Activated T-helper 2 cell treated with anti-CD3 and anti-CD28 coated beads, Interferon-gamma antibody, Interleukin-2, Interleukin-4, amounts not matched to agents 10 μg/mL and 5 μg/mL and 100 μg/mL, durations not matched to agents 14 hours and 24 hours and 36 hours (primary cell): ENCODE measurements around the gene SLC48A1. TPM values are rescaled to one million over a fixed set of nuclear protein-coding genes. Genes with fewer than 3 reads are reported as not detected.

Experiments used
- DNase-seq: peaks from one replicate; pipeline ENCODE4 v3.0.0; 2021; ENCODE audit warnings: low spot score
- H3K27ac Mint-ChIP-seq: one replicate; pipeline ENCODE4 v1.8.0; 2021; ENCODE audit warnings: mixed read lengths
- H3K27me3 Mint-ChIP-seq: one replicate; pipeline ENCODE4 v1.8.0; 2021; ENCODE audit warnings: low read depth, mixed read lengths
- H3K36me3 Mint-ChIP-seq: one replicate; pipeline ENCODE4 v1.8.0; 2021; ENCODE audit warnings: low read depth, mixed read lengths
- H3K4me1 Mint-ChIP-seq: one replicate; pipeline ENCODE4 v1.8.0; 2021; ENCODE audit warnings: low read depth, mixed read lengths
- H3K4me3 Mint-ChIP-seq: one replicate; pipeline ENCODE4 v1.8.0; 2021; ENCODE audit warnings: low read depth, mild to moderate bottlenecking, moderate library complexity, mixed read lengths
- H3K9me3 Mint-ChIP-seq: one replicate; pipeline ENCODE4 v1.8.0; 2021; ENCODE audit warnings: mixed read lengths
- intact Hi-C: fragments of 100-400 bp; cut with micrococcal nuclease; formaldehyde crosslinking; loops from one replicate; pipeline ENCODE4 v1.15.1; 2023
- total RNA-seq: library from RNA; stranded (reverse); gene quantifications from 2 replicates; pipeline ENCODE4 v1.2.3, GENCODE V29; 2022

SLC48A1 gene
- total RNA-seq, 1 donor from 2014 or later: 7.4 TPM

DNA sequence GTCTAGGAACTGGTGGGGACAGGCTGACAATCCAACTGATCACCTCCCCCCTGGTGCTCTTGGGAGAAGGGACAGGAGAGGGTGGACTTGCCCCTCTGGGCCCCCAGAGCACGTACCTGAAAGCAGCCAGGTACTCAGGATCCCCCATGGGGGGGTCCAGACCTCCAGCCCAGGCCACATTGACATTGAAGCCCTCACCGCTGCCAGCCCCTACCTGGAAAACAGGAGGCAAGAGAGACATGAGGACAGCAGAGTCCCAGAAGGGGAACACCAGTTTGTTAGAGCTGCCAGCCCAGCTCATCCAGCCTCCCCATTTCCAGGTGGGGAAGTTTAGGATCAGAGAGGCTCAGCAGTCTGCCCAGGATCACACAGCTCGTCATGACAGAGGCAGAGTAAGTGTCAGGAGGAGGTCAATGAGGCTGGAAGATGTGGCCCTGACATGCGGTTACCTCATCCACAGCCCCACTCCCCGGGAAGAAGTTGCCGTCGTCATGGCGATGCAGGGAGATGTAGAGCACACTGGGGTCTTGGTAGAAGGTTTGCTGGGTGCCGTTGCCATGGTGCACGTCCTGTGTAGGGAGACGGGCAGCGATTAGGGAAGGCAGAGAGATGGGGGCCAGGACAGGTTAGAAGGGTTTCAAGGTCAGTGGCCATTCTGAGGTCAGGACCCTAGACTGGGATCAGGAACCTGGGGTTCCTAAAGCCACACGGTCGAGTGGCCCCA is 14.7 kb downstream of the SLC48A1 start:
- Mint-ChIP-seq H3K9me3 (no peaks in the 10 kb centered on the region), H3K4me3 (no peak overlapping the region), H3K36me3 (peaks cover 91% of the 10 kb centered on the region), H3K4me1 (peaks cover 6% of the 10 kb centered on the region), H3K27me3 (no peaks in the 10 kb centered on the region), H3K27ac (peak overlapping the region; percentile 33)
- no peak for DNase-seq
- intact Hi-C loops: no loop called here

DNA sequence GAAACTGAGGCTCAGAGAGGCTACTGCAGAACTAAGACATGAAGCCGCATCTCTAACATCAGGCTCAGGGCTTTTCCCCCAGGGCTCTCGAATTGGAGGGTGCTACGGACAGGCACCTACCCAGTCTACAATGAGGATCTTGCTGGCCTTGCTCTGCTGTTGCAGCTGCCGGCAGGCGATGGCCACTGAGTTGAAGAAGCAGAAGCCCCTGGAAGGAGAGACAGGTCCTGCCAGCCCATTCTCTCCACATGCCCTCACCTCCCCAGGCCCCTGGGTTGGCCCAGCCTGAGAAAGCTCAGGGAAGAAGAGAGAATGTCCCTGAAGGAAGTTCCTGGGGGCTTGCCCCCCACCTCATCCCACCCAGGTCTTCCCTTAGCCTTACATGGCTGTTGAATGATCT is 16.1 kb downstream of the SLC48A1 start:
- Mint-ChIP-seq H3K4me3 (no peak overlapping the region), H3K27ac (no peak overlapping the region), H3K27me3 (no peaks in the 10 kb centered on the region), H3K9me3 (no peaks in the 10 kb centered on the region), H3K4me1 (peaks cover 9% of the 10 kb centered on the region), H3K36me3 (peaks cover 90% of the 10 kb centered on the region)
- DNase-seq: no peak
- intact Hi-C loops: no loop called here

DNA sequence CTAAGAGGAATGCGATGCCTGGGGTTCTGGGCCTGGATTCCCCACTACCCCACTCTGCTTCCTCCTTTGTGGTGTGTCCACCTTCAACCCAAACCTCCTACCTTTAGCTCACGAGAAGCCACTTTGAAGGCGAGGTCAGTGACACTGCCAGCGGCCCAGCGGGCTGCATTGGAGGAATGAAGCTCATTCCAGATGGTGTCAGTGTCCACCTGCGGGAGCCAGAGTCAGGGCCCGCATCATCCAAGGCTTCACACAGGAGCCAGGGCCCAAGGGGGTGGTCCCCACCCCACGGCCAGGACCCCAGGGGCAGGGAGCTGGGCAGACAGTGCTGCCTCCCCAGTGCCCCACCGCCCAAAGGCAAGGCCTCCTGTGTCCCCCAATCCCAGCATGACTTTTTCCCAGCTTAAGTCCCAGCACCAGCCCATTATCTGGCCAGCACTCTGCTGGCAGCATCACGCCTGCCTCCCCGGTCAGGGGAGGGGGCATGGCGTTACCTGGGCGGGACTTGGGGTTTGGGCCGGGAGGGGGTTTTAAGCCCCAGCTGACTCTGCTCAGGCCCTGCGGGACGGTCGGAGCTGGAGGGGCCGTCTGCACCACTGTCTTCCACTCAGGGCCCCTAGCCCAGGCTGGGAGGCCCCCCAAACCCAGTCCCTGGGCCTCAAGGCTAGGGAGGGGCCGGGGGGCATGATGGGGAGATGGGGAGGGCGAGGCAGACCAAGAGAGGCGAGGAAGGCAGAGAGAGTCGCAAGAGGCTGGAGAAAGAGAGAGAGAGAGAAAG is 16.9 kb downstream of the SLC48A1 start:
- Mint-ChIP-seq H3K27me3 (no peaks in the 10 kb centered on the region), H3K9me3 (no peaks in the 10 kb centered on the region), H3K4me3 (no peak overlapping the region), H3K27ac (no peak overlapping the region), H3K4me1 (peaks cover 9% of the 10 kb centered on the region), H3K36me3 (peaks cover 88% of the 10 kb centered on the region)
- DNase-seq: no peak
- intact Hi-C loops: no loop called here

DNA sequence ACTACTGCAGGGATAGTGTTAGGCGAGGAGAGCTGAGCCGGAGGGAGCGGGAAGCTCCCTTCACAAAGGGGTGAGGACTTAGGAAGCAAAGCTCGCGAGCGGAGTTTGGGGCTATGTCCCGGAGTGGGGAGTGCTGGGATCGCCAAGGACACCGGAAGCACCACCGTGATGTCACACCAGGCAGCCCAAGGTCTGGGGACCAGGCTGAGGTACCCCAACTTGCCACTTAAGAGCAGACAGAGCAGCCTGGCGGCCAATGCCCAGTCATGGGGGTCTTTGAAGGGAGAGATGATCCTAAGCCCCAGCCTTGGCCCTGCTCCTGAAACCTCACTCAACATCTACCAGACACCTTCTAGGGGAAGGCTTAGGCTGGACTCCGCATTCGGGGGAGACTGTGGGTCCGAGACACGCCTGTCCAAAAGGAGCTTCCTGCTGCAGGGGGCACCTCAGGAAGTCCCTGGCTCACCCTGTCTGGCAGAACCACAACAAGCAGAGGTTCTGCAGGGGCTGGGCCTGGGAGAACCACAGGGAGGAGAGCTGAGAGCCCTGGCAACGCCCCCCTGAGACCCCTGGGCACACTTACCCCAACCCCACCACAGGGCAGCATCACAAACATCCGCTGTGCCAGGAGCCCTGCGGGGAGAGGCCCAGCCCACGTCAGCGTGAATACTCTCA is 17.8 kb downstream of the SLC48A1 start:
- Mint-ChIP-seq H3K9me3 (no peaks in the 10 kb centered on the region), H3K27ac (no peak overlapping the region), H3K36me3 (peaks cover 88% of the 10 kb centered on the region), H3K27me3 (no peaks in the 10 kb centered on the region), H3K4me1 (peaks cover 9% of the 10 kb centered on the region), H3K4me3 (no peak overlapping the region)
- intact Hi-C loops: no loop called here
- no peak for DNase-seq

DNA sequence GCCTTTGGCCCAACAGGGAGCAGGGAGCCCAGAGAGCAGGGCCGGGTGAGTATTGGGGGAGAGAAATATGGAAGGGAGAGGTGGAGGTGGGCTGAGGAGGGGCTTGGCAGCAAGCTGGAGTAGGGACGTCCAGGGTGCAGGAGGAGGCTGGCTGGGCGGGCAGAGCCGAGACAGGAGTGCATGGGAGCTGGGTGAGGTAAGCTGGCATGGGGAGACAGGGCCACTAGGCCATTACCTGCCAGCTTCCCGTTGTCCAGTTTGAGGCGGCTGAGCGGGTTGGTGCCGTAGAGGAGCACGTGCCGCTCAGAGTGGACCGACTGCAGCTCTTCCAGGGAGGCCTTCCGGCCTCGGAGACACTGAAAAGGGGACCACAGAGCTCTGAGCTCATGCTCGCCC is 18.3 kb downstream of the SLC48A1 start:
- intact Hi-C loops: no loop called here
- peaks cover 82% of the 10 kb centered on the region for H3K36me3 Mint-ChIP-seq
- H3K4me3 Mint-ChIP-seq: no peak overlapping the region

DNA sequence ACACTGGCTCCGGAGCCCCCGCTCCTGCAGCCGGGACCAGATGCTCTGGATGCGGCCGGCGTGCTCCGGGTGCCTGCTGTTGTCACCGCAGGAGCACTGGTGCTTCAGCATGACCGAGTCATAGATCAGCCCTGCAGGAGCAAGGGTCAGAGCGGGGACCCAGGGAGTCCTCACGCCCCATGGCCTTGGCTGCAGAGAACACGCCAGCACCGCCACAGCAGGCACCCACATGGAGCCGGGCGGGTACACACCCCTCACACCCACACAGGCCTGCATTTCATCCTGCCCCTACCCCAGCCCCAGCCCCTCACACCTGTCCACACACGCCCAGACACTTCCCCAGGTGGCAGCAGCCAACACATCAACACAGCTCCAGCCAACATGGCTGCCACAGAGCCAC is 18.8 kb downstream of the SLC48A1 start:
- Mint-ChIP-seq H3K9me3 (no peaks in the 10 kb centered on the region), H3K4me3 (no peak overlapping the region), H3K4me1 (peaks cover 3% of the 10 kb centered on the region), H3K36me3 (peaks cover 79% of the 10 kb centered on the region), H3K27me3 (no peaks in the 10 kb centered on the region), H3K27ac (peak overlapping the region; percentile 6)
- intact Hi-C loops: no loop called here
- DNase-seq: no peak

More for the DNA sequence above, 18.3 kb downstream of the SLC48A1 start:
- Mint-ChIP-seq H3K4me1 (peaks cover 5% of the 10 kb centered on the region), H3K27me3 (no peaks in the 10 kb centered on the region), H3K9me3 (no peaks in the 10 kb centered on the region), H3K27ac (no peak overlapping the region)
- DNase-seq: no peak

DNA sequence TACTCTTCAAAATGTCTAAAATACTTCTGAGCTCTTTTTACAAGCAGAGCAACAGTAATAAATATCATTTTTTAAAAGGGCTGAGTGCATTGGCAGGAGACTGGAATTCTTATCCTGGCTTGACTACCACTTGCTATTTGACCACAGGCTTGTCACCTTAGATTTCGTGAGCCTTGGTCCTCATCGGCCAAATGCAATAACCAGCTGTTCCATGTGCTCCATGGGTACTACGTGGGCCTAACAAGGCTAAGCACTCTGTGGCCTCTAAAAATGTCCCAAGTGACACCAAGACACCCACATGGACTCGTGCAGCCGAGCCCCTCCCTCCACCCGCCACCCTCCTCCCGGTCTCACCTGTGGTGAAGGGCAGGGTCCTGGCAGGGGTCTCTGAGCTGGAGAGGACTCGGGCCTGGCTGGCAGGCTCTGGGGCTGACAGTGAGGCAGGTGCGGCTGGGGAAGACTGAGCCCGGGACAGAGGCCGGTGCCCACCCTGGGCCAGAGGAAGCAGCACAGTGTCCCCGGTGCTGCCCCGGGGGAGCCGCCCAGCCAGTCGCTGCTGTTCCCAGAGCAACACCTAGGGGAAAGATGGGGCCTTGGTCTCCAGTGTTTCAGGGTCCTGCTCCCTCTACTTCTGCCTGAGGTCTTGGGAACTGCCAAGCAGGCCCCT is 20.1 kb downstream of the SLC48A1 start:
- H3K9me3 Mint-ChIP-seq: no peaks in the 10 kb centered on the region
- no peak overlapping the region for H3K4me3 Mint-ChIP-seq
- intact Hi-C loops: no loop called here
- H3K27me3 Mint-ChIP-seq: no peaks in the 10 kb centered on the region
- H3K27ac Mint-ChIP-seq: no peak overlapping the region
- peaks cover 7% of the 10 kb centered on the region for H3K4me1 Mint-ChIP-seq
- peaks cover 78% of the 10 kb centered on the region for H3K36me3 Mint-ChIP-seq
- DNase-seq: no peak

DNA sequence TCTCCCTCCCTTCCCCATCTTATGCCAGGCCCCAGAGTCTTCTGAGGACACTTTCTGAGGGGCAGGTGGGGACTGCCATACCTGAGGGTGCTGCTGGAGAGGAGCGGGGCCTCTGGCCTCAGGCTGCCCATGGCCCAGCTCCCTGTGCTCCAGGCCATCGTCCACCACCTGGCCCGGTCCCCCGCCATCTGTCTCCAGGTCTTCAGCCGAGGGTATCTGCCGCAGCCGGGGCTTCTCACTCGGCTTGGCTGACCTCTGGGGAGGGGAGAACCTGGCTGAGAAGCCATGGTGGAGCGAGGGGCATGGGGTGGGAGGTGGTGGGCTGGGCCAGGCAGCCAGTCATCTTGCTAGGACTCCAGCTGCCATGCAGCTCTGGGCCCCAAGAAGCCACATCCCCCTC is 21.6 kb downstream of the SLC48A1 start:
- Mint-ChIP-seq H3K4me3 (no peak overlapping the region), H3K4me1 (peaks cover 8% of the 10 kb centered on the region), H3K27me3 (no peaks in the 10 kb centered on the region), H3K36me3 (peaks cover 70% of the 10 kb centered on the region), H3K27ac (no peak overlapping the region), H3K9me3 (no peaks in the 10 kb centered on the region)
- intact Hi-C loops: no loop called here
- DNase-seq: no peak

DNA sequence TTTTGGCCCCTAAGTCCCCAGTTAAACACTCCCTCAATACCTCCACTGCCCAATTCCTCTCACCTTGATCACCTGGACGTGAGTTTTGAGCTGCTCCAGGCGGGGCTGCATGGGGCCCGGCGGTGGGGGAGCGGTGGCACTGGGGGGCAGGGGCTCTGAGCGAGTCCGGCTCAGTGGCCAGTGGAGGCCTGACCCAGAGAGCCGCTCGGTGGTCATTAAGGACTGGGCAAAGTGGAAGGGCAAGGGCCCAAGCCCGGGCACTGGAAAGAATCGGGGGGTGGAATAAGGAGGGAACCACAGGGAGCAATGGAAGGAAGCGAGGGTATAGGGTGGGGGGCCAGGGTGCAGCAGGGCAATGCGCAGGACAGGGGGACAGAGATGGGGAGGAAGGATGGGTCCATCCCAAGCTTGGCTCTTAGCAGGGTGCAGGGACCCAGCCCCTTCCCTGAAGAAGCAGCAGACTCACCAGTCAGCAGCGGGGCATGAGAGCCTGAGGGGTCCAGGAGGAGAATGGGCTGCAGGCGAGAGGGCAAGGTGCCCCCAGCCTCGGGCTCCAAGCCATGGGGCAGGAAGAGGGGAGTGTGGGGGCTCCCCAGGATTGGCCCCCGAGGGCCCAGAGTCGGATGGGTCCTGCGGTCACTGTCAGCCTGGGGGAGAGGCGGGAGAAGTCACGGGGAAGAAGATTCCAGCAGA is 22.2 kb downstream of the SLC48A1 start:
- no peaks in the 10 kb centered on the region for H3K9me3 Mint-ChIP-seq
- H3K27ac Mint-ChIP-seq: no peak overlapping the region
- H3K36me3 Mint-ChIP-seq: peaks cover 70% of the 10 kb centered on the region
- no peaks in the 10 kb centered on the region for H3K27me3 Mint-ChIP-seq
- peaks cover 9% of the 10 kb centered on the region for H3K4me1 Mint-ChIP-seq
- DNase-seq: no peak
- no peak overlapping the region for H3K4me3 Mint-ChIP-seq
- intact Hi-C loops: no loop called here

DNA sequence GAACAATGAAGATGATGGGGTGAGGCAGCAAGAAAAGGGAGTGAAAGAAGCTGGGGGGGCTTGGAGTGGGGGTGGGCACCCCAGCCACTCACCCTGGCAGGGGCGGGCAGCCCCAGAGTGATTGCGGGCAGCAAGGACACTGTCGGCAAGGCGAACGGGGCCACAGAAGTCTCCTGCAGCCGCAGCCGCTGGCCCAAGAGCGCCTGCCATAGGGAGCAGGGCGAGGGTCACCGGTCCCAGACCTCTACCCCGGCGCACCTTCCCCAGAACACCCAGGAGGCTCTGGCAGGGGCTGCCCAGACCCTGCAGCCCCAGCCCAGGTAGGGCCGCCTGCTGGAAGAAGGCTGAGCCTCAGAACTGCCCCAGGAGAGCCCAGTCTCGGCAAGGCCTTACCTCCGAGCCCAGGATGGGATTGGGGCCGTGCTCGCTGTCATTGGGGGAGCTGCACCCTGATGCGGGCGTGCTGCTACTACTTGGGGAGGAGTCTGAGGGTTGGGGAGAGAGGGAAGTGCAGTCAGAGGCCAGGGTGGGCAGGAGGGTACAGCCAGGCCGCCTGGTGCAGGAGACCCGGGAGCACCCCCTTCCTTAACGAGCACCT is 22.9 kb downstream of the SLC48A1 start:
- H3K4me1 Mint-ChIP-seq: peaks cover 13% of the 10 kb centered on the region
- intact Hi-C loops: no loop called here
- H3K9me3 Mint-ChIP-seq: no peaks in the 10 kb centered on the region
- H3K4me3 Mint-ChIP-seq: no peak overlapping the region
- no peak for DNase-seq
- peaks cover 65% of the 10 kb centered on the region for H3K36me3 Mint-ChIP-seq
- H3K27me3 Mint-ChIP-seq: no peaks in the 10 kb centered on the region
- H3K27ac Mint-ChIP-seq: no peak overlapping the region

DNA sequence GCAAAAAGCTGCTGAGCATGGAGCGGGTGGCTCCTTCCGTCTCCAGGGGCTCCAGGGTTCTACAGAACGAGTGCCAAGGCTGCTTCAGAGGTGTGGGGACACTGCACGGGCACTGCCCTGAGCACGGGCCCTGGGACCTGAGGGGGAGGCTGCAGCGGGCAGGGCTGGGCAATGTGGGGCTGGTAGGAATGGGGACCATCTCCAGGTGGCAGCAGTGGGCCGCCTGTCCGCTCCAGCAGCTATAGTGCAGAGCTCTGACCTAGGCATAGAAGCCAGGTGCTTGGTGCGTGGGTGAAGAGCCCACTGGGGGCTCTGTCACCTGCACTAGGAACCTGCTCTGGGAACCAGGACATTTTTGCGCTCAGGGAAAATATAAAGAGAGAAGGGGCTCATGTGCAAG is 24.4 kb downstream of the SLC48A1 start:
- Mint-ChIP-seq H3K27me3 (no peaks in the 10 kb centered on the region), H3K4me3 (no peak overlapping the region), H3K9me3 (no peaks in the 10 kb centered on the region), H3K27ac (peak overlapping the region; percentile 52), H3K36me3 (peaks cover 61% of the 10 kb centered on the region), H3K4me1 (peaks cover 26% of the 10 kb centered on the region)
- intact Hi-C loops: no loop called here
- no peak for DNase-seq

DNA sequence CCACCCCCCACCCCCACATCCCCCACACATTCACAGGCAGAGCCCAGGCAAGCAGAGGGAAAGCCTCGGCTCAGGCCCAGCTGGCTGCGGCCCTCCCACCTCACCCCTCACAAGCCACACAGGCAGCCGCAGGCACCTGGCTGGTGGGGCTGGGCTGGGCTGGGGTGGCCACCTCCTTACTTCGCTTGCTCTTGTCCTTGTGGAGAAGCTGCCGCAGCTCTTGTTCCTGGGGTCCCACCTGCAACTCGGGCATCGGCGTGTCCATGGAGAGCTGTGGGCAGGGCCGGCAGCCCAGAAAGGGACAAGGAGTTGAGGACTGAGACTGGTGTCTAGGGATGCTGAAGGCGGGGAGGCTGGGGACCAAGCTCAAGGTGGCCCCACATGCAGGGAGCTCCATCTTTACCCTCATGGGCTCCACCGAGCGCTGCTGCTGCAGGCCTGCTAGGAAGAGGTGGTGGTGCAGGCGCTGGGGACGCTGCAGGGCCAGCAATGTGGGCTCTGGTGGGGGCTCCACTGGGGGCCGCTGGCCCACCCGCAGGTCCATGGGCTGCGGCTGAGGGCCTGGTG is 25.4 kb downstream of the SLC48A1 start:
- no peaks in the 10 kb centered on the region for H3K9me3 Mint-ChIP-seq

More for the DNA sequence above, 25.4 kb downstream of the SLC48A1 start:
- H3K27me3 Mint-ChIP-seq: no peaks in the 10 kb centered on the region
- DNase-seq: no peak
- no peak overlapping the region for H3K4me3 Mint-ChIP-seq
- H3K27ac Mint-ChIP-seq: no peak overlapping the region
- H3K4me1 Mint-ChIP-seq: peaks cover 36% of the 10 kb centered on the region
- intact Hi-C loops: no loop called here
- H3K36me3 Mint-ChIP-seq: peaks cover 64% of the 10 kb centered on the region
